MM.1S (cell line): Measurements from ENCODE around the gene SRRT.

Experiments used
- EZH2 ChIP-seq: fragments of 300-600 bp; sonication (generic); optimal IDR thresholded peaks from 2 replicates; pipeline ENCODE3; 2017; ENCODE audit warnings: low read depth, mild to moderate bottlenecking, antibody characterized with exemption, low read length, mixed read lengths
- TF ChIP-seq, protein P1 (sequence below): fragments of 300-600 bp; sonication (generic); IDR thresholded peaks from 2 replicates; pipeline ENCODE4 v1.5.1; 2016; ENCODE audit warnings: antibody characterized with exemption, low read length, mixed read lengths

GRCh38 chr7:100836812-100837098 is 38.1 kb upstream of the SRRT start:
- TF ChIP-seq, protein P1, sequence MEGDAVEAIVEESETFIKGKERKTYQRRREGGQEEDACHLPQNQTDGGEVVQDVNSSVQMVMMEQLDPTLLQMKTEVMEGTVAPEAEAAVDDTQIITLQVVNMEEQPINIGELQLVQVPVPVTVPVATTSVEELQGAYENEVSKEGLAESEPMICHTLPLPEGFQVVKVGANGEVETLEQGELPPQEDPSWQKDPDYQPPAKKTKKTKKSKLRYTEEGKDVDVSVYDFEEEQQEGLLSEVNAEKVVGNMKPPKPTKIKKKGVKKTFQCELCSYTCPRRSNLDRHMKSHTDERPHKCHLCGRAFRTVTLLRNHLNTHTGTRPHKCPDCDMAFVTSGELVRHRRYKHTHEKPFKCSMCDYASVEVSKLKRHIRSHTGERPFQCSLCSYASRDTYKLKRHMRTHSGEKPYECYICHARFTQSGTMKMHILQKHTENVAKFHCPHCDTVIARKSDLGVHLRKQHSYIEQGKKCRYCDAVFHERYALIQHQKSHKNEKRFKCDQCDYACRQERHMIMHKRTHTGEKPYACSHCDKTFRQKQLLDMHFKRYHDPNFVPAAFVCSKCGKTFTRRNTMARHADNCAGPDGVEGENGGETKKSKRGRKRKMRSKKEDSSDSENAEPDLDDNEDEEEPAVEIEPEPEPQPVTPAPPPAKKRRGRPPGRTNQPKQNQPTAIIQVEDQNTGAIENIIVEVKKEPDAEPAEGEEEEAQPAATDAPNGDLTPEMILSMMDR, result no peak
- no peak for TF ChIP-seq EZH2
